GM21576 (cell line): ENCODE data around the gene MPP1.

Source experiments
- ATAC-seq: cut with Tn5 transposase; IDR thresholded peaks from one replicate; pipeline ENCODE4 v1.9.1; 2021; ENCODE audit warnings: mild to moderate bottlenecking, moderate library complexity; ENCODE audit not compliant: unreplicated experiment

Gene MPP1

GRCh38 chrX:154776753-154777152 is 28.5 kb downstream of the MPP1 start:
- ATAC-seq = no peak

GRCh38 chrX:154775419-154776349 is 29.6 kb downstream of the MPP1 start:
- ATAC-seq = no peak

GRCh38 chrX:154774622-154775021 is 30.7 kb downstream of the MPP1 start:
- ATAC-seq = no peak

GRCh38 chrX:154762537-154763296 is 42.6 kb downstream of the MPP1 start, which contains the start of gene DKC1:
TSS of gene DKC1 (plus strand) at chrX:154762864. CDS start at chrX:154762966, 102 bp downstream.
- ATAC-seq = peak; percentile 81

- no peak for ATAC-seq
These were observed 43.2 kb downstream of the MPP1 start for GRCh38 chrX:154761977-154762536.

GRCh38 chrX:154758696-154759095 is 46.6 kb downstream of the MPP1 start:
- ATAC-seq = no peak

- no peak for ATAC-seq
These were observed 53.5 kb downstream of the MPP1 start for GRCh38 chrX:154751669-154752271.

GRCh38 chrX:154751203-154751668 is 54.0 kb downstream of the MPP1 start:
- ATAC-seq = no peak

- no peak for ATAC-seq
These were observed 54.7 kb downstream of the MPP1 start, which contains the start of gene GAB3 for GRCh38 chrX:154750301-154751202. TSS of gene GAB3 (minus strand) at chrX:154751077. CDS start at chrX:154751025, 52 bp downstream.

- no peak for ATAC-seq
These were observed 55.4 kb downstream of the MPP1 start for GRCh38 chrX:154749856-154750255.

- ATAC-seq = peak; percentile 61
These were observed 56.5 kb downstream of the MPP1 start for GRCh38 chrX:154748712-154749339.

GRCh38 chrX:154742613-154743012 is 62.7 kb downstream of the MPP1 start:
- ATAC-seq = no peak

- no peak for ATAC-seq
These were observed 65.3 kb downstream of the MPP1 start for GRCh38 chrX:154739952-154740465.

GRCh38 chrX:154738011-154738738 is 67.1 kb downstream of the MPP1 start:
- no peak for ATAC-seq

- no peak for ATAC-seq
These were observed 68.1 kb downstream of the MPP1 start for GRCh38 chrX:154737136-154737535.

GRCh38 chrX:154735695-154736393 is 69.4 kb downstream of the MPP1 start:
- no peak for ATAC-seq

- ATAC-seq = peak; percentile 57
These were observed 71.1 kb downstream of the MPP1 start for GRCh38 chrX:154734061-154734781.
